ENCODE measurements around the gene AUTS2.

AUTS2 gene

GRCh38 chr7:69652947-69653701 is 54.8 kb downstream of the AUTS2 start:
- Mint-ChIP-seq H3K36me3 (no peaks in the 10 kb centered on the region), H3K4me3 (no peak overlapping the region), H3K4me1 (ENCODE audit: low read depth) (no peaks in the 10 kb centered on the region), H3K27ac (no peak overlapping the region), H3K27me3 (no peaks in the 10 kb centered on the region), H3K9me3 (ENCODE audit: low read depth) (no peaks in the 10 kb centered on the region)

GRCh38 chr7:69653806-69654205 is 55.5 kb downstream of the AUTS2 start:
- Mint-ChIP-seq H3K27me3 (no peaks in the 10 kb centered on the region), H3K36me3 (no peaks in the 10 kb centered on the region), H3K27ac (no peak overlapping the region), H3K9me3 (ENCODE audit: low read depth) (no peaks in the 10 kb centered on the region), H3K4me1 (ENCODE audit: low read depth) (no peaks in the 10 kb centered on the region), H3K4me3 (no peak overlapping the region)

DNA sequence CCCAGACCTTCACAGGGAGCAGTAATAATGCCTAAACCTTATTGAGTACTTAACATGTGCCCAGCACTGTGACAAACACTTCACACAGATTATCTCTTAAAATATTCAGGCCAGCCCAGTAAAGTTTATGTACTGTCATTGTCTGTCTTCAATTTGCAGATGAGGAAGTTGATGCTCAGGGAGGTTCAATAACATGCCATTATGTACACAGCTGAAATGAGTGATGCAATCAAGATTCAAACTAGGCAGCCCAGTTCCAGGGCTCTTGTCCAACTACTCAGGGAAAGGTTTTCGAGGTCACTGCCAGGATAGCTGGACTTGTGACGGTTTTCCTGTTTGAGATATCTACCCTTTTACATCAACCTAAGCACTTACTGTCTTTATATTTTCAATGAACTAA is 56.1 kb downstream of the AUTS2 start:
- H3K27ac Mint-ChIP-seq: no peak overlapping the region
- no peaks in the 10 kb centered on the region for H3K9me3 Mint-ChIP-seq (ENCODE audit: low read depth)
- H3K36me3 Mint-ChIP-seq: no peaks in the 10 kb centered on the region
- no peaks in the 10 kb centered on the region for H3K4me1 Mint-ChIP-seq (ENCODE audit: low read depth)
- H3K27me3 Mint-ChIP-seq: no peaks in the 10 kb centered on the region
- no peak overlapping the region for H3K4me3 Mint-ChIP-seq

DNA sequence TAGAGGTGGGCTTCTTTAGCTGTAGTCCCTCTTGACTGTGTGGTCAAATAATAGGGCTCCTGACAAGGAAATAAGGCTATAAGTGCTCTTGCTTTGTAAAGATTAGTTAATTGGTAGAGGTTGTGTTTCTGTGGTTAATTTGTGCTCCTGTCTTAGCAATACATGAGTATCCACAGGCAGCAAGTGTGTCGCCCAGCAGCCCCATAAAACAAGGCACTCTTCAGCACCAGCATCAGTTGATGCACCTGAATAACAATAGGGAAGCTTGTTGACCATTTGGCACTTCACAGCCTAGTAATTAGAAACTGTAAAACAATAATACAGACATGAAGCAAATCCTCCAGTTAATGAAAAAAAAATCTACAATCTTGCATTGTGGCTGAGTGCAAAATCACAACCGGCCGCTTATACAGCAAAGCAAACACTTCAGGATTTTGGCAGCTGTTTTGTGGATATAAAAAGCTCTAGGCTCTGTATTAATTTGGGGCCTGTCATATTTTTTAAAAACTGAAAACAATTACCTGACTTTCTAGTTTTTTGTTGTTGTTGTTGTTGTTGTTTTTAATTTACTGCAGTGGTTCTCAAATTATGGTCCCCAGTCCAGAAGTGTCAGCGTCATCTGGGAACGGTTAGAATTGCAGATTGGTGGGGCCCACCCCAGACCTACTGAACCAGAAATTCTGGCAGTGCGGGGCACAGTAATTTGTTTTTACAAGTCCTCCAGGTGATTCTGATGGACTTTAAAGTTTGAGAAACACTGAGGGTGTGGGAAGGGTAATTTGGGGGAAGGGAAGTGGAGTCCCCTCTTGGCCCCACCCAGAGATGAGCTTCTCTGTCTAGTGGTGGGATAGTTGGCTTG is 56.8 kb downstream of the AUTS2 start:
- H3K27me3 Mint-ChIP-seq: no peaks in the 10 kb centered on the region
- no peaks in the 10 kb centered on the region for H3K4me1 Mint-ChIP-seq (ENCODE audit: low read depth)
- H3K4me3 Mint-ChIP-seq: no peak overlapping the region
- H3K36me3 Mint-ChIP-seq: no peaks in the 10 kb centered on the region
- no peaks in the 10 kb centered on the region for H3K9me3 Mint-ChIP-seq (ENCODE audit: low read depth)
- H3K27ac Mint-ChIP-seq: no peak overlapping the region

DNA sequence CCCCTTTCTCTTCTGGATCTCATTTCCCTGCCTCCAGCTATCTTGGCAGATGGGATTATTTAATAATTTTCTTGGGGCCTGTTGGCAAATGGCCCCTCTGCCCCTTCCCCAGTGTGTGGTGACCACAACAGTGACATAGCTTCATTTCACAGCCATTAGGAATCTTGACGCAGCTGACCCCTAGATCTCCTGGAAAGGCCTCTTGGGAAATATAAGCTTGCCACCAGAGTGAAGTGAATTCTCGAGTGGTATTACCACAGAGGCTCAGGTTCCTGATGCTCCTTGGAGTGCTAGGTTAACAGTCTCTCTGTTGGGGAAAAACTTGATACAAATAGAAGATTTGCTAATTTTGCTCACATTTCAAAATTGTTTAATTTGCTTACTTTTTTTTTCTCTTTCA is 57.8 kb downstream of the AUTS2 start:
- no peaks in the 10 kb centered on the region for H3K27me3 Mint-ChIP-seq
- no peaks in the 10 kb centered on the region for H3K4me1 Mint-ChIP-seq (ENCODE audit: low read depth)
- no peak overlapping the region for H3K27ac Mint-ChIP-seq
- no peaks in the 10 kb centered on the region for H3K9me3 Mint-ChIP-seq (ENCODE audit: low read depth)
- H3K4me3 Mint-ChIP-seq: no peak overlapping the region
- no peaks in the 10 kb centered on the region for H3K36me3 Mint-ChIP-seq

DNA sequence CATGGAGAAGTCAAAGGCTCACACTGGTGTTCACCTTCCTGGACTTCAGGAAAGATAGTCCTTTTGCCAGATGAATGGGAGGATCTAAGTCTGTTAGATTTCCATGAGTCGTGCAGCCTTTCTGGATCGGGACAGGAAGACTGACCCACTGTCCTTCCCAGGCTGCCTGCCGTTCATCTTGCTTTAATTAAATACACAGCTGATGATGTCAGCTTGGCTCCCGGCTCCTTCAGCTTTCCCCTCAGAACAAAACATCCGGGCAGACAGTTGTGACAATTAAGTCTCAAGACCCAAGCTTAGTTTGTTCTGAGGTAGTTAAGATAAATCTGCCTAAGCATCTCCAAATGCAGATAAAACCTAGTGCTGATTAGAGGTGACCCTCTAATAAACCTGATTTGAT is 58.6 kb downstream of the AUTS2 start:
- Mint-ChIP-seq H3K4me3 (no peak overlapping the region), H3K27me3 (no peaks in the 10 kb centered on the region), H3K27ac (no peak overlapping the region), H3K36me3 (no peaks in the 10 kb centered on the region), H3K9me3 (ENCODE audit: low read depth) (no peaks in the 10 kb centered on the region), H3K4me1 (ENCODE audit: low read depth) (no peaks in the 10 kb centered on the region)

DNA sequence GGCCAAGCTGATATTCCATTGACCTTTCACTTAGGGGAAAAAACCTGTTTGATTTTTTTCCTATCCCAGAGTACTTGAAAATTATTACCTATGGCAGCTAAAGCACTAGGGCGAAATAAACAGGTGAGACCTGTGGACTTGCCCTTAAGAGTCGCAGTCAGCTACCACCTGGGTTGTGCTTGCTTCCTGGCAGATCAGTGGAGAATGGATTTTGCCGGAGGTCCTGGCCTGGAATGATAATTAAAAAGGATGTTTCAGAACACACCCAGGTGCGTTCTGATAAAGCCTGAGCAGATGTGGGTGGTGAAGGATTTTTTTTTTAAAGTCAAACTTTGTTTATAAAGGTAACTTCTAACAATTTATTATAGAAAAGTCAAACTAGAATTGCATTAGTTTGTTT is 59.1 kb downstream of the AUTS2 start:
- H3K4me3 Mint-ChIP-seq: no peak overlapping the region
- no peaks in the 10 kb centered on the region for H3K27me3 Mint-ChIP-seq
- H3K36me3 Mint-ChIP-seq: no peaks in the 10 kb centered on the region
- no peaks in the 10 kb centered on the region for H3K9me3 Mint-ChIP-seq (ENCODE audit: low read depth)
- no peaks in the 10 kb centered on the region for H3K4me1 Mint-ChIP-seq (ENCODE audit: low read depth)
- no peak overlapping the region for H3K27ac Mint-ChIP-seq

DNA sequence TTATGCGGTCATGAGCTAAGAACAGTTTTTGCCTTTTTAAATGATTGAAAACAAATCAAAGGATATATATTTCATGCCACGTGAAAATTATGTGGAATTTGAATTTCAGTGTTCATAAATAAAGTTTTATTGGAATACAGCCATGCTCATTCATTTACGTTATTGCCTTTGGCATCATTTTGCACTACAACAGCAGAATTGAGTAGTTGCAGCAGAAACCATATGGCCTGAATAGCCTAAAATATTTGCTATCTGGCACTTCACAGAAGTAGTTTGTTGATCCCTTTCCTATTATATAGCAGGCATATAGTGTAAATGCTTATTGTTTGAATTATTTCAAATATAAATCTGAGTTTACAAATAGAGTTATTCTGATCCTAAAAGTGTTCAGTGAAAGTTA is 59.7 kb downstream of the AUTS2 start:
- Mint-ChIP-seq H3K4me1 (ENCODE audit: low read depth) (no peaks in the 10 kb centered on the region), H3K4me3 (no peak overlapping the region), H3K27me3 (no peaks in the 10 kb centered on the region), H3K36me3 (no peaks in the 10 kb centered on the region), H3K9me3 (ENCODE audit: low read depth) (no peaks in the 10 kb centered on the region), H3K27ac (no peak overlapping the region)

DNA sequence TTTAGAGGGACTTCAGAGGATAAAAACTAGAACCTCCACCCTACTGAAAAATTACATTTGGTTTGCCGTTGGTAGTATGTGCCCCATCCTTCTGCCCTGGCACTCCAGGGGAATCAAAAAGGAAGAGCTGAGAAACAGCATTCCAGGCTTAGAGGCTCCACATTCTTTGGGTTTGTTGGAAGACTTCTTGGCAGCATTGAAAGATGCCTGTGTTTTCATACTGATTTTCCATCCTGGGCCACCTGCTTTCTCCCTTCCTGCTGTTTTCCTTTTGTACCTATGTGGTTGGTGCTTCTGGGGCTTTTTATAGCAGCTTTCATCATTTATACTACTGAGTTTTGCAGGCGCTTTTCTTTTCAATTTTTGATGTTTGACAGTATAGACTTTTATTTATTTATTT is 61.7 kb downstream of the AUTS2 start:
- Mint-ChIP-seq H3K27me3 (peaks cover under 1% of the 10 kb centered on the region), H3K4me3 (no peak overlapping the region), H3K4me1 (ENCODE audit: low read depth) (no peaks in the 10 kb centered on the region), H3K27ac (no peak overlapping the region), H3K36me3 (no peaks in the 10 kb centered on the region), H3K9me3 (ENCODE audit: low read depth) (no peaks in the 10 kb centered on the region)

- Mint-ChIP-seq H3K4me3 (no peak overlapping the region), H3K9me3 (ENCODE audit: low read depth) (no peaks in the 10 kb centered on the region), H3K27me3 (peaks cover 2% of the 10 kb centered on the region), H3K27ac (no peak overlapping the region), H3K36me3 (no peaks in the 10 kb centered on the region), H3K4me1 (ENCODE audit: low read depth) (no peaks in the 10 kb centered on the region)
These were observed 63.1 kb downstream of the AUTS2 start for GRCh38 chr7:69661342-69661741.

DNA sequence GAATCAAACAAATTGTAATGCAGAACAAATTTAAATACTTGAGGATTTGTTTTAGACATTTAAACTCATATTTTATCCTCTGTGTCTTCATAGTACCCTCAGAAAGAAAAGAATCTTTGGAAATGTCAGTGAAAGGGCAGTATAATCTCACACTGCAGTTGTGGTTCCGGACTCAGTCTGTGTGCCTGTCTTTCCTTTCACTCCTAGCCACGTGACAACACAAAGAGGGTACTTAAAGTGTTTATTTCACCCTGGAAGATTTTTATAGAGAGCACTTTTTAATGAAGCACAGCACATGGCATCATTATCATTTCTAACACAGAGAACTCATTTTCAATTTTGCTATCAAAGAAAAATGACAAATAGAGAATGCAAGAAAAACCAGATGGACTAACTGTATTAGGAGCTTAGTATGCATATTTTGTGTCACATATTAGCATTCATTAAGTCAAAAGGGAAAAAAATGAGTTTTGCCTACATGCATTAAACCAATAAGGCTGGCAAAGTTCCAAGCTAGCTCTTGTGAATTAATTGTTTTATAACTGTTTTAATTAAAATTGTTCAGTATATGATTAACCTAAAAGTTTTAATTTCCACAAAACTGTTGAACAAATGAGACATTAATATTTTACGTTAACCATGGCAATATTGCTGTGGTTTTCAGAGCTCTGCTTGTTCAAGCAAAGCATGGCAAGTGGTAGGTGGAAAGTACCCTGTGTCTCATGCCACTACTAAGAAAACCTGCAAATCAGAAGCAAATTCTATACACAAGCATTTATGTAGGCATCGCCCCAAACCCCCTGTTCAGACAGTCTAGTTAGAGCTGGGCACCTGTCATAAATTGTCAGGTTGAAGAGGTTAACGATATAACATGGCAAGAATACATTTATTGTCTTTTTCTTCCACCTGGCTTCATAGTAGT is 65.9 kb downstream of the AUTS2 start:
- no peaks in the 10 kb centered on the region for H3K9me3 Mint-ChIP-seq (ENCODE audit: low read depth)
- no peaks in the 10 kb centered on the region for H3K36me3 Mint-ChIP-seq
- H3K4me1 Mint-ChIP-seq (ENCODE audit: low read depth): no peaks in the 10 kb centered on the region
- no peak overlapping the region for H3K27ac Mint-ChIP-seq
- peaks cover 5% of the 10 kb centered on the region for H3K27me3 Mint-ChIP-seq
- no peak overlapping the region for H3K4me3 Mint-ChIP-seq

DNA sequence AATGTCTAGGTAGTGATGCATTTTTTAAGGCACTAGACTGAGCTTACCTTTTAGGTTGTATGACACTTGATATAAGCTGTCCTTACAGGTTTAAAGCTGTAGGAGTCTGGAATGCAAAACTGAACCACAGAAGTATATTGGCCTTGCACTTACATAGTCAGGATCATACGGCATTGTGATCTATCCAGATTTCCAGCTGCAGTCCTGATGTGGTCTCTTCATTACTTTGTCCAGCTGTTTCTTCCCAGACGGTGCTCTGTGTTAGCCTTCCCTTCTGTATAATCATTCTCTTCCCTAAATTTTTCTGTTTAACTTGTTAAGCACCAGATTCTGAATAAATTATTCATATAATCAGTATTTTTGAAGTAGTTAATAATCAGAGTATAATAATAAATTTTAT is 67.1 kb downstream of the AUTS2 start:
- Mint-ChIP-seq H3K27ac (no peak overlapping the region), H3K4me1 (ENCODE audit: low read depth) (no peaks in the 10 kb centered on the region), H3K9me3 (ENCODE audit: low read depth) (no peaks in the 10 kb centered on the region), H3K27me3 (peaks cover 5% of the 10 kb centered on the region), H3K4me3 (no peak overlapping the region), H3K36me3 (no peaks in the 10 kb centered on the region)

DNA sequence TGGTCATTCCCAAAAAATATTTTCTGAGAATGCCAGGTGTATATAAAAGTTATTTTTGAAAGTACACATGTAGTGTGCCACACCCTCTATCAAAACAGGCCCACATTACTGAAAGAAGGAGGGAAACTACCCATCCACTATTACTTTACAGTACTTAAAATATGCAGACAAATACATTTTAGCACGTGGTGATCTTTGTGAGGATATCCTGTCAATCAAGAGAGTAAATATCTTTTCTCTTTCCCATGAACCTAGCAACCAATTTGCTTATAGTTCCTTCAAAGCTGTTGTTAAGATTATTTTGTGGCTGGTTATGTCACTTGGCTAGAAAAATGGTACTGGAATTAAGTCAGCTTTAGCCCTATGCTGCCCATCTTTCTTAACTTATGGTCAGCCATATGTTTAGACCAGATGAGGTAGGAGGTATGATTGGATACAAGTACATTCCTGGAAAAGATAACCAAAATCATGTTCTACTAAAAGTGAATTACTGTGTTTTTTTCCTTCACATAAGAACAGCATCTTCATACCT is 70.1 kb downstream of the AUTS2 start:
- Mint-ChIP-seq H3K4me3 (no peak overlapping the region), H3K27ac (no peak overlapping the region), H3K27me3 (peaks cover 6% of the 10 kb centered on the region), H3K36me3 (no peaks in the 10 kb centered on the region), H3K9me3 (ENCODE audit: low read depth) (no peaks in the 10 kb centered on the region), H3K4me1 (ENCODE audit: low read depth) (no peaks in the 10 kb centered on the region)

DNA sequence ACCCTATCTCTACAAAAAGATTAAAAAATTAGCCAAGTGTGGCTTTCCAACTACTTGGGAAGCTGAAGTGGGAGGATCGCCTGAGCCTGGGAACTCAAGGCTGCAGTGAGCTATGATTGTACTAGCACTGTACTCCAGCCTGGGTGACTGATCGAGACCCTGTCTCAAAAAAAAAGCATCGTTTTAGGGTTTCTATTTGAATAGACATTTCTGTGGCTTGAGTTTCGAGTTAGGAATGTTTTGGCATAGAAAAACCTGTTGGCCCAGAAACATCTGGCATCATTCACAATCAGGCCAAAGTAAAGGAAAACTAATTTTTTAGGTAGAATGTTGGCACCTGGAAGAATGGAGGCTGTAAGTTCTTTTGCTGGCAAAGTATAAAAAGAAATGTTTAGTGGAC is 72.4 kb downstream of the AUTS2 start:
- Mint-ChIP-seq H3K27ac (no peak overlapping the region), H3K9me3 (ENCODE audit: low read depth) (no peaks in the 10 kb centered on the region), H3K27me3 (peaks cover 4% of the 10 kb centered on the region), H3K4me1 (ENCODE audit: low read depth) (no peaks in the 10 kb centered on the region), H3K36me3 (no peaks in the 10 kb centered on the region), H3K4me3 (no peak overlapping the region)

- no peak overlapping the region for H3K27ac Mint-ChIP-seq
- H3K36me3 Mint-ChIP-seq: no peaks in the 10 kb centered on the region
- H3K4me3 Mint-ChIP-seq: no peak overlapping the region
These were observed 74.8 kb downstream of the AUTS2 start for GRCh38 chr7:69673074-69673473.

More at GRCh38 chr7:69673074-69673473, 74.8 kb downstream of the AUTS2 start:
- Mint-ChIP-seq H3K27me3 (peaks cover 1% of the 10 kb centered on the region), H3K9me3 (ENCODE audit: low read depth) (no peaks in the 10 kb centered on the region), H3K4me1 (ENCODE audit: low read depth) (no peaks in the 10 kb centered on the region)
